Stimulated activated CD8-positive, alpha-beta memory T cell treated with anti-CD3 and anti-CD28 coated beads, Interleukin-12 subunit alpha, Interleukin-12 subunit beta, amount 100 ng/mL, for 1 hour (primary cell): ENCODE results near the gene BMPR1A.

Experiments used
- DNase-seq: peaks from one replicate; pipeline ENCODE4 v3.0.0-alpha.2; 2020; ENCODE audit warnings: low read depth

The BMPR1A gene

DNA sequence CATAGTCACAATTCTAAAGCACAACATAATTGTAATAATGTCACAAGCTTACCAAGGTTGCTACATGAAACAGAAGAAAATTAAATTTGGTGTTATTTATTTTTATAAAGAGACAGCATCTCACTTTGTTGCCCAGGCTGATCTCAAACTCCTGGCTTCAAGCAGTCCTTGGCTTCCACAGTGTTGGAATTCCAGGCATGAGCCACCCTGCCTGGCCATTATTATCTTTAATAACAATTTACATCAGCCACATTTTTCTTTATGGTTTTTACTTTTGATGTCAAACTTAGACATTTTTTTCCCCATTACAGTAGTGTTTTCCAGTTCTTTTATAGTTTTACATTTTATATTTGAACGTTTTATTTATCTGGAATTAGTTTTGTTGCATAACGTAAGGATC is 46.7 kb downstream of the BMPR1A start:
- no peak for DNase-seq

DNA sequence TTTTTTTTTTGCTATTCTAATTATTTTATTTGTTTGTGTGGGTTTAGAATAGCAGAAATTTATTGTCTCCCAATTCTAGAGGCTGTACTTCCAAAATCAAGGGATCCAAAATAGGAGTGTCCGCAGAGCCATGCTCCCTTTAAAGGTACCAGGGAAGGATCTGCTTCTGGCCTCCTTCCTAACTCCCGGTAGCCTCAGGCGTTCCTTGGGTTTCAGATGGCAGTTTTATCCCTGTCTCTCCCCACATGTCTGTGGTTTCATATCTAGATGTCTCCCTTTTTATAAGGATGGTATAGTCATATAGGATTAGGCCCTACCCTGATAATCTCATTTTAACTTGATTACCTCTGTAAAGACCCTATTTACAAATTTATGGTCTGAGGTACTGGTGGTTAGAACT is 48.4 kb downstream of the BMPR1A start:
- no peak for DNase-seq

DNA sequence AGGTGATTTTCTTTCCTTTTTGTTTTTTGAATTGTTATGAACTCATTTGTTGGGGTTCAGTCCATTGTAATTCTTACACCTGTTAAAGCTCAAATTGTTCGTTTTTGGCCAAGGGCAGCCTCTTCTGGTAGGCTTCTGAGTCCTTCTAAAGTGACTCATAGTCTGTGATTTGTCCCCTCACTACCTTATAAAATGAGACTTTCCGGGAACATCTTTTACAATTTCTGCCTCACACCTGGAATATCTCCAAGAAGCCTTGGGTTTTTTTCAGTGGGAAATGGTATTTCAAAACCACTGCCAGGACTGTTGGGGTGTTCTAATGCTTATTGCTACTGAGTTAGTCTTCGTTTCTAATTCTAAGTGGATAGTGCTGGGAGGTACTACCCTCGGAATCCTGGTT is 56.7 kb downstream of the BMPR1A start:
- no peak for DNase-seq

DNA sequence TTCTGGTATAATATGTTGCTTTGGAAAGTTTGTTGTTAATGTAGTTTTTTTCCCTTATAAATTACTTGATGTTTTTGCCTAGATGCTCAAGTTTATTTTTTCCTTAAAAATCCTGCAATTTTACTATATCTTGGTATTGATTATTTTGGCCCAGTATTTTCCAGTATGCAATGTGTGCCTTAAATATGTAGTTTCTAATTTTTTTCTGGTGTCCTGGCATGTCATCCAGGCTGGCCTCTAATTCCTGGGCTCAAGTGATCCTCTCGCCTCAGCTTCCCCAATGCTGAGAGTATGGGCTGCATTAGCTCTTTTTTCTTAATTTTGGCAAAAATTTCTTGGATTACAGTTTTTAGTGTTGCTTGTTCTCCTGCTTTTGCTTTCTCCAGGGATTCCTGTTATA is 57.6 kb downstream of the BMPR1A start:
- DNase-seq: no peak

DNA sequence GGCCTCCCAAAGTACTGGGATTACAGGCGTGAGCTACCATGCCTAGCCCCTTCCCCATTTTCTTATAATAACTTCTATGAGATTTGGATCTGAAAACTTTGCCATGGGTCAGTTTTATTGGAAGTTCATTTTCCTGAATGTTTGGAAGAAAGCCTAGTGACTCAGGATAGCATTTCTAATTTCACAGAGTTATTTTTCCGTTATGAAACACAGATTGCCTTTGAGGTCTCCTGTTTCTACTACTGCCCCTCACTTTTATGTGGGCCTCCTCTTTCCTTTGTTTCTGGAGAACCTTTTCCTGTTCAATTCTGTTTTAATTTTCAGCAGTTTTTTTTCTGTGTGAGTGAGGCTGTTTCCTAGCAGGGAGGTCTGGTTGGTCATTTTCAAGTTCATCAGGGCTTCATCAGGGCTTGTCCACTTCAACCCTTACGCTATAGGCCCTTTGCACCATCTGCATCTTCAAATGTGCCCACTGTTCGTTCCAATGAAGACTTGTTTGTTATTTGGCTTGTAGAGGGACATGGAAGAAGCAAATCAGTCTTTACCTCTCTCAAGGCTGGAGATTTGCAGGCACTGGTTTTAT is 58.7 kb downstream of the BMPR1A start:
- no peak for DNase-seq

DNA sequence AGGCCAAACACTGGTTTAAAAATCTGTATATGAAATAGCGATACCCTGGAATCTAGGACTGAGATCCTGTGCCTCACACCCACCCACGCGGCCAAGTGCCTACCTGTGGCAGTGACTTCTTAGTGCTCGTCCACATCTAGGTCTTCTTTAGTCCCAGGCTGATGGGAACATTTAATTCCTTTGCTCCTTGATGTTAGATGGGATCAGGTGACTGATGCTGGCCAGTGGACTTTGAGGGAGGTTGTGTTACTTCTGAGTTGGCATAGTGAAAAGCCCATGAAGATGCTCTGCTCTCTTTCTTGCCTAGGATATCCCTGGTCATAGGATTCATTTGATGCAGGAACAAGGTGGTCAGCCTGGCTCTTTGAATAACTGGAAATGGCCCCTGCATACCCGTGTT is 59.2 kb downstream of the BMPR1A start:
- DNase-seq: no peak

DNA sequence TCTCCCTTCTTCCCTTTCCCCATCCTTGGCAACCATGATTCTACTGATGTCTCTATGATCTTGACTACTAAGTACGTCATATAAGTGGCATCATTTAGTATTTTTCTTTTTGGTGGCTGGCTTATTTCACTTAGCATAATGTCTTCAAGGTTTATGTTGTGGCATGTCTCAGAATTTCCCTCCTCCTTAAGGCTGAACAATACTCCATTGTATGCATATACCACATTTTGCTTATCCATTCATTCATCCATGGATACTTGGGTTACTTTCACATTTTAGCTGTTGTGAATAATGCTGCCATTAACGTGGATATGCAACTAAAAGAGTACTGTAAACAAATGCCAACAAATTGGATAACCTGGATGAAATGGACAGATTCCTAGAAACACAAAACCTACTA is 60.8 kb downstream of the BMPR1A start:
- DNase-seq: no peak

DNA sequence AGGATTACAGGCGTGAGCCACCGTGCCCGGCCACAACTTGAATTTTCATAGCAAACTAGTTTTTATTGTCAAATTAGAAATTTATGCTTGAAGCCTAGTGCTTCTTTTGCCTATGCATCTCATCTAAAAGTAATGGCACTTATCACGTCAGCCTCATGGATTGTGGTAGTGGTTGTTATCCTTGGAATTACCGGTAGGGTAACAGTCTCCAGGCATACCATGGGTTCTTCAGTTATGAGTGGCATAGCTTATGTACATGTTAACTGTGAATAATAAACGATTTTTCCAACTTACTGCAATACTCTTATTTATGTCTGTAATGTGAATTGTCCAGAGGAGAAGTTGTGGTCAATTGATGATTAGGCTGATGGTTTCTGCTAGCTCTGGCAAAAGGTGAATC is 63.1 kb downstream of the BMPR1A start:
- DNase-seq: no peak

DNA sequence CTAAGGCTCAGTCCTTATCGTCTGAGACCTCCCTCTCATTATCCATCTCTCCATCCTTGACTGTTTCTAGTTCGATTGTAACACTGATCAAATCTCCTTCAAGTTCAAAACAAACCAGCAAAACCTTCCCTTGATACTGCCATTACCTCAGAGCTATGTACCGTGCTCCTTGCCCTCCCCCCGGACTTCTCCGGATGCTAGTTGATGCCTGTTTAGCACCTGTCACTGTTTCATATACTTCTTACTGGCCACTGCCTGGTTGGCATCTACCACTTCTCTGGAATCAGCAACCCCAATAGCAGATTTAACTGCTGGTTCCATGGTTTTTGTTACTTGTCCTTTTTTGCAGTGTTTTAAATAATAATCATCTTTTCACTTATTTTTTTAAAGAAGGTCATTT is 64.1 kb downstream of the BMPR1A start:
- DNase-seq: no peak

DNA sequence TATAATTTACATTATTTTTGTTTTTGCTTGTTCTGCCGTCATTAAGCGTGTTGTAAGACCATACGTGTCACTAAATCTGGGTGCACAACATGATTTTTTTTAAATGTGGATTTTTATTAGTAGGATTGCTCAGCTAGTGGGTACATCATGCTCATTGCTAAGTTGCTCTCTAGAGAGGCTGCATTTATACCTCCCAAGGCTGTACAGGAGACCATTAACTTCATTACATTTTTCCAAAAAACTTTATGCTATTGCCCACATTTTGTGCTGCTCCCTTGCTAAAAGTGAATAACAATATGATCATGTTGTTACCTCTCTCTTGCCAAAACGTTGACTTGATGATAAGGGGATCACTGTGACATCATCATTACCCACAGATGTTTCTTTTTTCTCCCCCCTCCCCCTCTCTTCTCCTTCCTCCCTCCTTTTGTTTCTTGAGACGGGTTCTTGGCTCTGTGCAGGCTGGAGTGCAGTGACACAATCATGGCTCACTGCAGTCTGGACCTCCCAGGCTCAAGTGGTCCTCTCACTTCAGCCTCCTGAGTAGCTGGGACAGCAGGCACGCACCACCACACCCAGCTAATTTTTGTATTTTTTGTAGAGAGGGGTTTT is 65.1 kb downstream of the BMPR1A start:
- DNase-seq: no peak

DNA sequence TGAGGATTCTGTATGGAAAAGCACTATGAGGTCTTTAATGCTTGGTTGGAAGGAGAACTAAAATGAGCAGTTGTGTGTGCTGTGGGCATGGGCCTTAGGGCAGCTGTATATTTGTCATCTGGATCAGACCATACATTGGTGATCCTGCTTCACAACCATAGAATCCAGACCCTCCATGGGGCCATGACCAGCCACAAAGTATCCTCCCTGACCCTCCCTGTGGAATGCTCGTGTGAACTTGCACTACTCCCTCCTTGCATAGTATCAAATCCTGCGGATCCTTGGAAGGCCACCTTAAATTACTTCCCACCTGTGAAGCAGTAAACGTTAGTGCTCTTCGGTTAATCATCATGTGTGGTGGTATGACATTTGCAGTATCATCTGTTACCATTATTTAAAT is 67.1 kb downstream of the BMPR1A start:
- no peak for DNase-seq

DNA sequence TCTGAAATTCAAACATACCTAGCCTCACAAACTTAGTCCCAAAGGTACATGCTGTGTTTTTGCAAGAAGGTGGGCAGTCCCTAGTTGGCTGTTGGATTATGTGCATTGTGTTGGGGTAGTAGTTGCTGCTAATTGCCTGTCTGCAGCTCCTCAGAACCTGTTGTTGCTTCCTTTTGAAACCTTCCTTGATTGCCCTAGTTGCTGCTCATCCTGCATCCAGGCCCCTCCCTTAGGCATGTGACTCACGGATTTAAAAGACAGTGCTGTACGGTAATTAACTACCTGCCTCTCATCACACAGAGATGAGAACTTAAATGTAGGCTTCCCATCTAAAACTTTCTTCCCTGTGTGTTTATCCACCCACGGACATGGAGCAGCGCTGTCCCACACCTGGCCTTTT is 67.7 kb downstream of the BMPR1A start:
- DNase-seq: no peak

DNA sequence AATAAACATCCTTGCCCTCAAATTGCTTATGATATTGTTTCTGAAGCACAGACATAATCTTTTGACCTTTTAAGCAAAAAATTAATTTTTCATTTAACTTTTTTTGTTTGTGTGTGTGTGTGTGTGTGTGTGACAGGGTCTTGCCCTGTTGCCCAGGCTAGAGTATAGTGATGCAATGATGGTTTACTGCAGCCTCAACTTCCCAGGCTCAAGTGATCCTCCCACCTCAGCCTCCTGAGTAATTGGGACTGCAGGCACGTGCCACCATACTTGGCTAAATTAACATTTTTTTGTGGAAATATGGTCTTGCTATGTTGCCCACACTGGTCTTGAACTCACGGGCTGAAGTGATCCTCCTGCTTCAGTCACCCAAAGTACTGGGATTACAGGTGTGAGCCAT is 68.9 kb downstream of the BMPR1A start:
- DNase-seq: no peak

DNA sequence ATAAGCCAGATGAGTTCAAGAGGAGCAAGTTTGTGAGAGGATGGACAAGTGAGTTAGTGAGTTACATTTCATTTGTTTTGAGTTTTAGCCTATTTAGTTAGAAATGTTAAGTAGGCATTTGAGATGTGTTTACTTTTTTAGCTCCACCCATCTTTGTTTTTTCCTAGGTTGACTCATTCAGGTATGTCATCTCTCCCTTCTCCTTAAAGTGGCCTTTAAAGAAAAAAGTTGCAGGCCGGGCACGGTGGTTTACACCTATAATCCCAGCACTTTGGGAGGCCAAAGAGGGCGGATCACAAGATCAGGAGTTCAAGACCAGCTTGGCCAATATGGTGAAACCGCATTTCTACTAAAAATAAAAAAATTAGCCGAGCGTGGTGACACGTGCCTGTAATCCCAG is 71.2 kb downstream of the BMPR1A start:
- DNase-seq: no peak

DNA sequence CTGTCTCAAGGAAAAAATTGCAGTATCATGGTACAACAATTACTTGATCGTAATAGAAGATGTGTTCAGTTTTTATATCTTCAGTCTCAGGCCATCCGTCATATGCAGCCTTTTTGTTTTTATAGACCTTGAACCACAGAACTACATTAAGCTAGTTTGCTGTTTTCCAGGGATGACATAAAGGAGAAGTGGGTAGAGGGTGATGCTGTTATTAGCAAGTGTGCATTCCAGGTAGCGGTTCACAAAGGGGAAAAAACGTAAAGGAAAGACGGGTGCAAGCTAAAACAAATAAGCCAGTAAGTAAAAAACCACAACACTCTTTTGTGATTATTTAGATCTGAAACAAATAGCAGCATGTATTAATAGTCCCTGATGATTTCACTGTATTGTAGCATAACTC is 71.7 kb downstream of the BMPR1A start:
- DNase-seq: no peak

DNA sequence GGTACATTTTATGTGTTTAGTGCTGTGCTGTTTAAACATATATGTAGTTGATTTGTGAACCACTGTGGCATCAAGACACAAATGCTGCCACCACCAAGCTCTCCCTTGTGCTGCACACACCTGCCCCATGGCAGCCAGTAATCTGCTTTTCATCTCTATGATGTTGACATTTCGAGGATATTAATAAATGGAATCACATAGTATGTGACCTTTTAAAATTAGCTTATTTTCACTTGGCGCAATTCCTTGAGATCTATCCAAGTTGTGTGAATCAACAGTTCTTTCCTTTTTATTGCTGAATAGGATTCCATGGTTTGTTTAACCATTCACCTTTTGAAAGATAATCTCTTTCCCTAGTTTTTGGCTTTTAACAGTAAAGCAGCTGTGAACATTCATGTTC is 73.1 kb downstream of the BMPR1A start:
- DNase-seq: no peak

DNA sequence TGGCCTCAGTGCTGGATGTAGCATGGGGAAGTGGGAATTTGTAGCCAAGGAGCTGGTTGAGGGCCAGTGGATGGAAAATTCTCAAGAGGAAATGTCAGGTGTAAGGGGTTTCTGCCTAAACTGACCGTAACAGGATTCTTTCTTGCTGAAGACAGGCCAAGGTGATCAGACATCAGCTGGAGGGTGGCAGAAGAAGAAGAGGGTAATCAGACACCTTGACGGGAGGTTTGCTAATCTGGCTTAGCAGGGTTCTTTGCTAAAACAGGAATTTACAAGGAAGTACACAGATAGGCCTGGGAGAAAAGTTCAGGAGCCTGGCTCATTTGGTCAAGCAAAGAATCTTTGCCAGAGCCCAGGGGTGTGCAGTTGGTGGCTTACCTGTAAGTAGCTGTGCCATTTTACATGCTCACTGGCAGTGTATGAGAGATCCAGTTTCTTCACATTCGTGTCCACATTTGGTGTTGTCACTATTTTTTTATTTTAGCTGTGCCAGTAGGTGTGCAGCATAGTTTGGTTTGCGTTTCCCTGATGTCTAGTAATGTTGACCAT is 73.7 kb downstream of the BMPR1A start:
- DNase-seq: no peak

DNA sequence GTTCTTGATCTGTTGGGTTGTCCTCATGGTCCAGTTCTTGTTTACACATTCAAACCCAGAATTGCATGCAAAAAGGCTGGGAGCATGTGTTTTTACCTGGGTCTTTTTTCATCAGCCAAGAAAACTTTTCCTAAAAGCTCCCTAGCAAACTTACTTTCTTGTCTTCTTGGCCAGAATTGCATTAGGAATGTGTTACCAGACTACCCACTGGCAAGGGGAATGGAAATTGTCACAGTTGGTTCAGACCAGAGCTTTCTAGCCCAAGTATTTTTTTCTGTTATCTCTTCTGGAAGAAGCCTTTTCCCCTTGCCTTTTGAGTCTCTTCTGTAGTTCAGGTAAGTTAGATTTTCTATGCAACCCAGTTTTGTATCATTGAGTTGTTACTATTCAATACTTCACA is 77.5 kb downstream of the BMPR1A start:
- no peak for DNase-seq

DNA sequence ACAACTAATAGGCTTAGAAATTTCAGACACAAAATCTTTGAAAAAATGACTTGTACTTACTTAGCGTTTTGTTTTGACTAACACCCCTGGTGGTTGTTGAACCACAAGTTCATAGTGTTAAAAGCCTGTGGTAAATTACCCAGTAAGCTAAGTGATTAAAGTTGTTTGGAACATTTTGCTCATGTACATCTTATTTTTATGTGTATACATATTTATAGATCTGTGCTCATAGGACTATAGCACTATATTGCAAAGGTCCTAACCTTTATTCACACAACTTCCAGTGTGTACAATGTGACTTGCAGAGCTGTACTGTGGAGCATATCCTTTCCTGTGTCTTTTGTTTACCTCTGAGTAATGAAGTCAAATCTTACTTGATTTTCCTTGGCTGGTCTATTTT is 79.6 kb downstream of the BMPR1A start:
- DNase-seq: no peak

DNA sequence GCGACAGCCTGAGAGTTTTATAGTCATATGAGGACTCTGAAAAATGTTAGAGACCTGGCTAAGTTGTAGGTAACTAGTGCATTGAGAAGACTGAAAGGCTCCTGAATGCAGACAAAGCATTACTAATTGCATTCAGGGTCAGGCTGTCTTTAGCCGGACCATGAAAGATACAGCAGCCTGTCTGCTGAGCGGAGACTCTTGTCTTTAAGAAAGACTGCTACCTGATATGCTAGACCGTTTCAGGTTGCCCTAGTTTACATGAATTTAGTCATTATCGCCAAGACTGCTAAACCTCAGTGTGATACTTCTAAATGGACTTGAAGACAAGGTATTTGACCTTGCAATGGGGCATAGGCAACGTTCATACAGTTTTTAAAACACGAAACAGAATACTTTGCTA is 81.2 kb downstream of the BMPR1A start:
- no peak for DNase-seq

DNA sequence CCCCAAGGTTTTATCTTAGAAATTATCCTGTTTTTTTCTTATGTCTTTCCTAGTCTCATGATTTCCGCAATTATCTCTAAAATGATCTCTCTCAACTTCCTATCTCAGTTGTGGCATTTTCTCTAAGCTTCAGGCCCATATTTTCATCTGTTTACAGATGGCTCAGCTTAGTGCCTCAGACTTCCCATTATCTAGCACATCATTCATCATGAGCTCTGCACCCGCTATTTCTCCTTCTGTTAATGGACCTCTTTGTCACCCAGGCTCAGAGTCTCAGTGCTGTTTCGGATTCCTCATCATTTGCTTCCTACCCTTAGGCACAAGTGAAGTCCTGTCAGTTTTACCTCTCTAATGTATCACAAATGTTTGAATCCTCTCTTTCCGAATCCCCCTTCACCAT is 84.1 kb downstream of the BMPR1A start:
- no peak for DNase-seq

DNA sequence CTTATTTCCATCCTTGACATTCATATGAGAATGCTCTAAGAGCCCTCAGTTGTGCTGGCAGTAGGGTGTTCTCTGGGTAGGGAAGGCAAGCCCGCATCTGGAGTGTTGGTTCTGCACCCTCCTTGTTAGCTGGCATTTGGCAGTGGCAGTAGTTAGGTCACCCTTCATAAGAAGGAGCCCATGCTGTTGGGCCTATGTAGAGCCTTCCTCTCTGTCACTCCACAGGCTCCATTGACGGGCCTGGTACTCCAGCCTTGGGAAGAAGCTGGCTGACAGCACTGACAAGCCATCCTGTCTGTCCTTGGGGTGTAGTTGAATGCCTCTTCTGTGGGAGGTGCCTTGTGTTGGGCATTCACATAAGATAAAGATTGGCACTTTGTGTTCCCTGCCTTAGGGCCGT is 89.7 kb downstream of the BMPR1A start:
- no peak for DNase-seq

DNA sequence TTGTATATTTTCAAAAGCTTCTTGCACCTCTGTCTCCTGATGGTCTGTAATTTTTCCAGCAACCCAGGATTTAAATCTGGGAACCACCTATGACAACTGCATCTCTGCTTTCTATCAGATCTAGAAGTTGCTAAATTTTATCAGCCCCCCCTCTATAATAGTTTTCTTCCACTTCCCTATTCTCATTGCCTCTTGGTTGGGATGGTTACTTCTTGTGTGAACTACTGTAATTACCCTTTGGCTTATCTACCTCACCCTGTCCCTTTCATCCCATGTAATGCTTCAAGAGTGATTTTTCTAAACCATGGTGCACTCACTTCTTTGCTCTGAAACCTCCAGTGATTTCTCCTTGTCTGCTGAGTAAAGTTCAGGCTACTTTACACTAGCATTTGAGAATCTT is 92.3 kb downstream of the BMPR1A start:
- no peak for DNase-seq

DNA sequence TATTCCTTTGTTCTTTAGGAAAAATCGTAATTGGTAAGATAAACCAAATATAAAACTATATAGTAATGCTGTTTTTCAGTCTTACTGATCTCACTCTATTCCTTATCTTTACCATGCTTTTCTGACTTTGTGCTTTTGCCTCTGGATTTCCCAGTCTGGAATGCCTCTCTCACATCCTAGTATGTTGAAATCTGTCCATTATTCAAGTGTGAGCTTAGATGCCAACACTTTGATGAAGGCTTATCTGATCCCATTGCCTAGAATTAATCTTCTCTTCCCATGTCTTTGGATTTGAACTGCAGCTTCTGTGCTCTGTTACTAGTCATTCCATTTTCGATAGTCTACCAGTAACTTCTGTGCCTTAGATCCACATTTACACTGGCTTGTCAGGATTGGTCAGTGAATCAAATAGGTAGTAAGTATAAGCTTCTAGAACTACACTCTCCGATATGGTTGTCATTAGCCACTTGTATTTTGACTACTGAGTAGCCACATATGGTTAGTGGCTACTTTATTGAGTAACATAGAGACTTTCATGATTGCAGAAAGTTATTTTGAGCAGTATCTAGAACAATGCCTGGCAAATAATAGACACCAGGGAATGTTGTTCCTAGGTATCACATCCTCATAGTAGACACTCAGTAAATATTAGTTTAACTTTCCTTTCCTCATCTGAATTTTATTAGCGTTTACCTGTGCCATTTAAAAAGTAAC is 92.9 kb downstream of the BMPR1A start:
- no peak for DNase-seq
